A673 (cell line): ENCODE measurements around the gene SYTL1. TPM values are rescaled to one million over a fixed set of nuclear protein-coding genes. Genes with fewer than 3 reads are reported as not detected.

Source experiments
- BruUV-seq: library from RNA; stranded (reverse); fragments of 400-500 nt; replicated peaks from 2 replicates; lab custom pipeline; 2021; lab: Mats Ljungman, UMichigan
- CTCF ChIA-PET: fragments of 300-600 bp; sonication (Branson Sonifier 250); formaldehyde crosslinking; loops from one replicate; lab custom pipeline; 2022; ENCODE audit warnings: antibody characterized with exemption; lab: Charles Lee
- POLR2A ChIA-PET: fragments of 300-600 bp; sonication (Branson Sonifier 250); formaldehyde crosslinking; loops from one replicate; lab custom pipeline; 2022; ENCODE audit warnings: antibody characterized with exemption; ENCODE audit not compliant: low non-redundant PET; lab: Charles Lee
- DNase-seq: peaks from one replicate; pipeline ENCODE4 v3.0.0-alpha.2; 2015; ENCODE audit warnings: low spot score
- H3K27ac ChIP-seq: fragments of 200-600 bp; sonication (generic); 2 replicates; pipeline ENCODE4 v1.5.1; 2016; ENCODE audit warnings: mixed run types, low read depth, mild to moderate bottlenecking, mixed read lengths, antibody characterized with exemption, low read length; ENCODE audit not compliant: poor library complexity, severe bottlenecking
- H3K27me3 ChIP-seq: fragments of 200-600 bp; sonication (generic); replicated peaks from 2 replicates; pipeline ENCODE4 v1.6.1; 2017; ENCODE audit warnings: mixed run types, low read depth, mild to moderate bottlenecking, mixed read lengths, antibody characterized with exemption, low read length; ENCODE audit not compliant: insufficient read depth, poor library complexity
- H3K36me3 ChIP-seq: fragments of 200-600 bp; sonication (generic); 2 replicates; pipeline ENCODE4 v1.6.1; 2016; ENCODE audit warnings: mixed run types, mild to moderate bottlenecking, mixed read lengths, antibody characterized with exemption, low read length; ENCODE audit not compliant: insufficient read depth, poor library complexity, severe bottlenecking
- H3K4me1 ChIP-seq: fragments of 200-600 bp; sonication (generic); 2 replicates; pipeline ENCODE4 v1.6.1; 2017; ENCODE audit warnings: mixed run types, mild to moderate bottlenecking, mixed read lengths, antibody characterized with exemption, low read length; ENCODE audit not compliant: insufficient read depth, poor library complexity, severe bottlenecking
- H3K4me3 ChIP-seq: fragments of 200-600 bp; sonication (generic); 2 replicates; pipeline ENCODE4 v1.5.1; 2016; ENCODE audit warnings: low read depth, mixed run types, mild to moderate bottlenecking, mixed read lengths, low read length; ENCODE audit not compliant: poor library complexity, severe bottlenecking
- H3K9me3 ChIP-seq: fragments of 200-600 bp; sonication (generic); 2 replicates; pipeline ENCODE4 v1.6.1; 2016; ENCODE audit warnings: mixed run types, low read depth, mild to moderate bottlenecking, mixed read lengths, antibody characterized with exemption, low read length; ENCODE audit not compliant: poor library complexity, severe bottlenecking
- CTCF ChIP-seq: fragments of 300-800, 200-600 bp; sonication (generic); conservative IDR thresholded peaks from 2 replicates; pipeline ENCODE4 v1.5.1; 2017; ENCODE audit warnings: low read depth, mild to moderate bottlenecking, antibody characterized with exemption, low read length, moderate library complexity, mixed read lengths
- EZH2 ChIP-seq: fragments of 200-600 bp; sonication (generic); IDR thresholded peaks from 2 replicates; pipeline ENCODE4 v1.6.1; 2017; ENCODE audit warnings: borderline replicate concordance, low read depth, mild to moderate bottlenecking, mixed read lengths, antibody characterized with exemption, low read length; ENCODE audit not compliant: poor library complexity, severe bottlenecking
- intact Hi-C: fragments of 100-400 bp; cut with micrococcal nuclease; formaldehyde crosslinking; loops from one replicate; pipeline ENCODE4 v1.10.0; 2022; ENCODE audit not compliant: unreplicated experiment
- total RNA-seq: library from RNA; stranded (reverse); gene quantifications from 2 replicates; pipeline ENCODE4 v1.2.3, GENCODE V29; 2021

SYTL1 gene
- total RNA-seq, 1 experiment from 2014 or later: 2.1 TPM

GRCh38 chr1:27345272-27345671 is 3.5 kb downstream of the SYTL1 start:
- H3K4me1 ChIP-seq: peaks cover 12% of the 10 kb centered on the region
- no peak for DNase-seq
- ChIA-PET CTCF (interaction anchor here (0.7 to 1.7 kb wide), 2 partner anchors 12 to 1199 kb away, joined by 3 to 6 read pairs; no protein-coding TSS in a partner anchor), POLR2A (interaction anchor here (0.6 kb wide), 1 partner anchor 107 kb away, joined by 4 read pairs; no protein-coding TSS in a partner anchor)
- H3K9me3 ChIP-seq: no peaks in the 10 kb centered on the region
- no peak overlapping the region for H3K4me3 ChIP-seq
- H3K27ac ChIP-seq: no peak overlapping the region
- intact Hi-C loops: no loop called here
- TF ChIP-seq CTCF: no peak
- no peak for TF ChIP-seq EZH2
- no peaks in the 10 kb centered on the region for H3K36me3 ChIP-seq
- H3K27me3 ChIP-seq: no peaks in the 10 kb centered on the region
- BruUV-seq: no TSS peak

GRCh38 chr1:27346357-27346756 is 4.5 kb downstream of the SYTL1 start:
- BruUV-seq: no TSS peak
- POLR2A ChIA-PET: no interaction called here
- no peaks in the 10 kb centered on the region for H3K27me3 ChIP-seq
- H3K27ac ChIP-seq: no peak overlapping the region
- peaks cover 10% of the 10 kb centered on the region for H3K4me1 ChIP-seq
- TF ChIP-seq CTCF: no peak
- TF ChIP-seq EZH2: no peak
- no peaks in the 10 kb centered on the region for H3K36me3 ChIP-seq
- CTCF ChIA-PET: interaction anchor here (0.7 kb wide), 1 partner anchor 20 kb away, joined by 3 read pairs; no protein-coding TSS in a partner anchor
- DNase-seq: no peak
- intact Hi-C loops: no loop called here
- H3K9me3 ChIP-seq: no peaks in the 10 kb centered on the region
- H3K4me3 ChIP-seq: no peak overlapping the region

- H3K36me3 ChIP-seq: no peaks in the 10 kb centered on the region
- H3K27ac ChIP-seq: no peak overlapping the region
- TF ChIP-seq CTCF (no peak), EZH2 (no peak)
- no peak overlapping the region for H3K4me3 ChIP-seq
- no peak for DNase-seq
- H3K27me3 ChIP-seq: no peaks in the 10 kb centered on the region
- no TSS peak for BruUV-seq
- POLR2A ChIA-PET: no interaction called here
- no peaks in the 10 kb centered on the region for H3K9me3 ChIP-seq
- CTCF ChIA-PET: no interaction called here
- intact Hi-C loops: no loop called here
- H3K4me1 ChIP-seq: peaks cover 4% of the 10 kb centered on the region
Measured at GRCh38 chr1:27346991-27347624, 5.3 kb downstream of the SYTL1 start.
